HEK293 (cell line): ENCODE results near the gene ANAPC16.

Source experiments
- ATF2 ChIP-seq: fragments of 450-650 bp; formaldehyde crosslinking; IDR thresholded peaks from 2 replicates; pipeline ENCODE4 v1.5.1; 2016; ENCODE audit warnings: missing biosample characterization, missing genetic modification characterization, low read depth
- CTCF ChIP-seq: fragments of 450-650 bp; formaldehyde crosslinking; IDR thresholded peaks from 2 replicates; pipeline ENCODE4 v1.5.1; 2016; ENCODE audit warnings: missing biosample characterization, missing genetic modification characterization
- HIC1 ChIP-seq: fragments of 450-650 bp; formaldehyde crosslinking; IDR thresholded peaks from 2 replicates; pipeline ENCODE4 v1.5.1; 2016; ENCODE audit warnings: missing biosample characterization, missing genetic modification characterization
- PRDM4 ChIP-seq: fragments of 450-650 bp; formaldehyde crosslinking; IDR thresholded peaks from 2 replicates; pipeline ENCODE4 v1.5.1; 2017; ENCODE audit warnings: missing biosample characterization, missing genetic modification characterization
- SP2 ChIP-seq: fragments of 450-650 bp; formaldehyde crosslinking; IDR thresholded peaks from 2 replicates; pipeline ENCODE4 v1.5.1; 2016; ENCODE audit warnings: missing biosample characterization, missing genetic modification characterization
- TSHZ1 ChIP-seq: fragments of 450-650 bp; formaldehyde crosslinking; IDR thresholded peaks from 2 replicates; pipeline ENCODE4 v1.5.1; 2016; ENCODE audit warnings: missing biosample characterization, missing genetic modification characterization, borderline replicate concordance
- ZNF184 ChIP-seq: fragments of 450-650 bp; IDR thresholded peaks from 2 replicates; pipeline ENCODE4 v1.5.1; 2018; ENCODE audit warnings: missing biosample characterization, mild to moderate bottlenecking, missing genetic modification characterization
- ZNF24 ChIP-seq: fragments of 450-650 bp; formaldehyde crosslinking; IDR thresholded peaks from 2 replicates; pipeline ENCODE4 v1.5.1; 2016; ENCODE audit warnings: missing biosample characterization, missing genetic modification characterization
- ZNF274 ChIP-seq, 2 experiments: fragments of 200-500 bp in 1 of 2; fragments of 450-650 bp in 1 of 2; sonication (Bioruptor generic) in 1 of 2; formaldehyde crosslinking in 1 of 2; IDR thresholded peaks; 2 replicates each; pipeline versions ENCODE4 v1.5.1 to v1.6.1; 2014 to 2016; ENCODE audit warnings: borderline replicate concordance in 1 of 2, inconsistent platforms in 1 of 2, low read length in 1 of 2, missing biosample characterization in 1 of 2, missing genetic modification characterization in 1 of 2
- ZNF639 ChIP-seq: fragments of 450-650 bp; formaldehyde crosslinking; IDR thresholded peaks from 2 replicates; pipeline ENCODE4 v1.5.1; 2016; ENCODE audit warnings: missing biosample characterization, missing genetic modification characterization
- ZNF704 ChIP-seq: fragments of 450-650 bp; formaldehyde crosslinking; IDR thresholded peaks from 2 replicates; pipeline ENCODE4 v1.5.1; 2016; ENCODE audit warnings: missing biosample characterization, missing genetic modification characterization
- ZNF785 ChIP-seq: fragments of 450-650 bp; formaldehyde crosslinking; IDR thresholded peaks from 2 replicates; pipeline ENCODE4 v1.5.1; 2016; ENCODE audit warnings: missing biosample characterization, missing genetic modification characterization
- ZNF830 ChIP-seq: fragments of 450-650 bp; IDR thresholded peaks from 2 replicates; pipeline ENCODE4 v1.5.0; 2018; ENCODE audit warnings: missing biosample characterization, missing genetic modification characterization, low read depth, mild to moderate bottlenecking, moderate library complexity

- TF ChIP-seq CTCF (tag by site-specific recombination), result no peak
- TF ChIP-seq ZNF24 (tag by site-specific recombination), result no peak
- TF ChIP-seq PRDM4, result no peak
- TF ChIP-seq TSHZ1 (tag by site-specific recombination), result no peak
- no peak for TF ChIP-seq ATF2 (tag by site-specific recombination)
- no peak for TF ChIP-seq ZNF830 (tag by site-specific recombination)
- no peak for TF ChIP-seq ZNF639 (tag by site-specific recombination)
- TF ChIP-seq ZNF704, result no peak
- TF ChIP-seq ZNF184 (tag by site-specific recombination), result no peak
- no peak for TF ChIP-seq HIC1
- TF ChIP-seq ZNF785 (tag by site-specific recombination), result no peak
- TF ChIP-seq SP2 (tag by site-specific recombination), result no peak
- TF ChIP-seq ZNF274 (IDR thresholded peaks at IDR 0.05; ENCODE audit: low read length), result no peak
- no peak for TF ChIP-seq ZNF274 (tag by site-specific recombination; IDR thresholded peaks at IDR 0.05; ENCODE audit: borderline replicate concordance)
These were observed 41.5 kb upstream of the ANAPC16 start for GRCh38 chr10:72174297-72174662.
